ENCODE measurements around the gene ZNF780B.

The ZNF780B gene

GRCh38 chr19:40035996-40036395, 20.0 kb downstream of the ZNF780B start:
- FAIRE-seq: no peak

- FAIRE-seq: no peak
Observed at GRCh38 chr19:40033989-40034560, 22.0 kb downstream of the ZNF780B start.

- no peak for FAIRE-seq
Observed at GRCh38 chr19:40026597-40026970, 29.4 kb downstream of the ZNF780B start.

- FAIRE-seq: no peak
Observed at GRCh38 chr19:40025938-40026596, 30.0 kb downstream of the ZNF780B start.

- no peak for FAIRE-seq
Observed at GRCh38 chr19:40023969-40024368, 32.1 kb downstream of the ZNF780B start.

- FAIRE-seq: no peak
Observed at GRCh38 chr19:40013991-40014390, 42.0 kb downstream of the ZNF780B start.

GRCh38 chr19:40009674-40010073, 46.4 kb downstream of the ZNF780B start:
- no peak for FAIRE-seq

- FAIRE-seq: no peak
Observed at GRCh38 chr19:40006273-40006691, 49.7 kb downstream of the ZNF780B start.

- no peak for FAIRE-seq
Observed at GRCh38 chr19:40005691-40006272, 50.2 kb downstream of the ZNF780B start.

GRCh38 chr19:39998501-39998900, 57.5 kb downstream of the ZNF780B start:
- FAIRE-seq: no peak

GRCh38 chr19:39997638-39998216, 58.3 kb downstream of the ZNF780B start:
- no peak for FAIRE-seq

GRCh38 chr19:39996811-39997637, 59.0 kb downstream of the ZNF780B start, which contains the start of gene ZNF546:
Gene ZNF546, plus strand, starts transcription at chr19:39997060. Its CDS starts 1,267 bp downstream, at chr19:39998327.
- FAIRE-seq: no peak

GRCh38 chr19:39996218-39996810, 59.7 kb downstream of the ZNF780B start:
- no peak for FAIRE-seq

- no peak for FAIRE-seq
Observed at GRCh38 chr19:39995794-39996193, 60.2 kb downstream of the ZNF780B start.

GRCh38 chr19:39994361-39994760, 61.7 kb downstream of the ZNF780B start:
- FAIRE-seq: no peak

GRCh38 chr19:39993605-39994004, 62.4 kb downstream of the ZNF780B start:
- no peak for FAIRE-seq

GRCh38 chr19:39987596-39987995, 68.4 kb downstream of the ZNF780B start:
- FAIRE-seq: no peak

GRCh38 chr19:39987167-39987566, 68.9 kb downstream of the ZNF780B start:
- no peak for FAIRE-seq

- no peak for FAIRE-seq
Observed at GRCh38 chr19:39986643-39987042, 69.4 kb downstream of the ZNF780B start.

- no peak for FAIRE-seq
Observed at GRCh38 chr19:39983695-39984300, 72.2 kb downstream of the ZNF780B start.

GRCh38 chr19:39982883-39983282, 73.1 kb downstream of the ZNF780B start:
- no peak for FAIRE-seq

Data from colon (tissue), 2 donors.